Activated CD4-positive, alpha-beta T cell treated with anti-CD3 and anti-CD28 coated beads, Interleukin-2, amount 50 U/mL, for 48 hours (primary cell): ENCODE results near the gene CASP12.

ENCODE experiments used
- DNase-seq, 2 experiments: peaks; one replicate each; pipeline ENCODE4 v3.0.0-alpha.2; 2020

The CASP12 gene

DNA sequence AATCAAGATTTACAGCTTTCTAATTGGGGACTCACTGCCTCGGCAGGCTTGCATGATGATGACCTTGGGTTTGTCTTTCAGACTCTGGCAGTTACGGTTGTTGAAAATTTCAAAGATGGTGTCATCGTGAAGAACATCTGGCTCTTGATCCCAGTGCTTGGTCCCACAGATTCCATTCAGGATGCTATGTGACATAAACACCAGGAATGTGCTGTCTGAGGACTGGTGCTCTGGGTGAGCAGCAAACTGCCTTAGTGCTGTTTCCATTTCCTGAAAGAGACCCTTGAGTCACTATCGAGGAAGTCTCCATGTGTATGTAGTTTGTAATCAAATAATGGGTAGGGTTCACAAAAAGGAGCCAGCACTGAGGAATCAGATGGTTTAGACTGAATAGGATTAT, 7.1 kb downstream of the CASP12 start:
- no peak for DNase-seq

DNA sequence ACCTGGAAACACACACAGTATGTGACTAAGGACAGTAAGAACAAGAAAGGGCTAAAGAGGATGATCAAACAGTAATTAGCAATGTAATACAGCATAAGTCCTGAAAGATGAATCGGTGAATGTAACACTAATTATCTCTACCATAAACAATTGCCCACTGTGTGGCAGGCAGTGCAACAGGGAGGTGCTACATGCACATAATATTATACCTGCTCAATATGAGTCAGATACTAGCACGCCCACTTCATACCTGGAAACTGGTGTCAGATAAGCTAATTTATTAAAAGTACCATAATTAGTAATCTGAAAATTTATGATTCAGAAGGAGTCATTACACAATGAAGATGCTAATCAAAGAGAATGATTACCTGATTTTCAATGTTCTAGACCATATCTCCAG, 14.9 kb downstream of the CASP12 start:
- DNase-seq, result no peak

DNA sequence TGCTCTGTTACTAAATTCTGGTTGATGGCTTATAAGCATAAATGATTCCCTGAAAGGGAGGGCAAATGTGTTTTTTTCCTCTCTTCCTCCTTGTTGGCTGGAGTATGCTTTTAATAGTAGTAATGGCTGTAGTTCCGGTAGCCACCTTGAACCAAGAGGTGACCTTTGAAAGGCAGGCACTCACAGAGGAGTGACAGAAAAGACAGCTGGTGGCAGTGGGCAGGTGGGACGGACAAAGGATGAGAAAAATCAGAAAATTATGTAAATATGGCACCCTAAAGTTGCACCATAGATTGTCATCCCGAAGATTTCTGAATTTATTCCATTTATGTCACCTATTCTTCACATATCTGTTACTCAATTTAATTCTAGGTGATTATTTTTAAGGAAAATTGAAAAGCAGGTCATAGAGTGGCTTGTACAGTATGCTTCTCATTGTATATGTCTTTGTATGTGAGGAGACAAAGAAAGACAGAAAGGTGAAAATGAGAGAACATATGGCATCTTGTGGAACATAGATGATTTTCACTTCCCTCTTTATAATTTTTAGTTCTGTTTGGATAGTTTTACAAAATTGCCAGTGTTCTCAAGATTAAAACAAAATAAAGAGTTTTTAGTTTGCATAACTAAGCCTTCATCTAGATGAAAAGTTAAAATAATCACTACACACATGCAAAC, 17.0 kb downstream of the CASP12 start:
- DNase-seq, result no peak

DNA sequence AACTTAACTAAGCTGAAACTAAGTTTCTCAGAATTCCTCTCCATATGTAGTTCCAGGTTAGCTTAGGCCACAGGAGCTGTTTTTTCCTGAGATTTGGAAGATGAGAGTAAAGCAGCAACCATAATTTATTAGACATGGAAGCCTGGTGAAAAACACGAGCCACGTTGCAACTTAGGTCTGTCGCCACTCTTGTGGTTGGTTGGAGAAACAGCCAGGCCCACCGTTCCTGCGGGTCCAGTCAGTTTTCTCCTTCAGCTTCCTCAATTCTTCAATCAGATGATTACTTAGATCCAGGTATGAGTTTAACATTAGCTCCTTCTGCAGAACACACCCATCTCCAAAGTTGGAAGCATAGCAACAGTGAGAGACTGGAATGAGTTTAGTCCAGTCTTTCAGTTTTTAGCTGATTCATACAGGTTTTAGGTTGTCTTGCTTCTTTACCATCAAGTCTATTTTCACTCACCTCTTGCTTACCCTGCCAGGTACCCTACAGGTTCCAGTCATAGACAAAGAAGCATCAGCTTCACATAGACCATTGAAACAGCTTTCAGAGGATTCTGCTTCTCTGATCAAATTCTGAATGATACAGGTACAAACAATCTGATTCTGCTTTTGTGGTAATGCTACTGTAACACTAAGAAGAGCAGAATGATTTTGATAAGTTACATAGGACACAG, 18.6 kb downstream of the CASP12 start:
- no peak for DNase-seq

DNA sequence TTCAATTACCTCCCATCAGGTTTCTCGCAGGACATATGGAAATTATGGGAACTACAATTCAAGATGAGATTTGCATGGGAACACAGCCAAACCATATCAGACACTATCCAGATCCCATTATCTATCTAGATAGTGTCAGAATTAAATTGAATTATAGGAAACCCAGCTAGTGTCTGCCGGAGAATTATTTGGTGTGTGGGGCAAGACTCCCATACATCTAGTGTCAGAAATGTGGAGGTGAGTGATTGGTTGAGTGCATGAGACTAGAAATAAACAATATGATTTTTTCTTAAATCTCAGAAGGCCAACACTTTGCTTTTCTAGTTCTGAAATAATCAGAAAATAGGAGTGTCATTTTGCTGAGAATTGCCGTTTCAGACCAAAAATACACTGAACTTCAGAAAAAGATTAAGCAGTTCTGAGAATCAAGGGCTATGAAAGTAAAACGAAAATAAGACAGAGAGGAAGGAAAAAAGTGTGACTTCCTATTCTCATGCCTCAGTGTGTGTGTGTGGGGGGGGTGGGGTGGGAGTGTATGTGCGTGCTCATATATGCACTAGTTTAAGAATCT, 21.3 kb downstream of the CASP12 start:
- no peak for DNase-seq

DNA sequence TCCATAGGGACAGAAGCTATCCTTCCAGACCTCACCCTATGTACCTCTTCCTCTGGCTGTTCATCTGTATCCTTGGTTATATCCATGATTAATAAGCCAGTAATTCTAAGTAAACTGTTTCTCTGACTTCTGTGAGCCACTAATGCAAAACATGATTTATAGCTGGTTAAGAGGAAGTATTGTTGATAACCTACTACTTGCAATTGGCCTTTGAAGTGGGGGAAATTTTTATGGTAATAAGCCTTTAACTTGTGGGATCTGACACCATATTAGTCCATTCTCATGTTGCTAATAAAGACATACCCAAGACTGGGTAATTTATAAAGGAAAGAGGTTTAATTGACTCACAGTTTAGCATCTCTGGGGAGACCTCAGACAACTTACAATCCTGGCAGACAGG, 21.9 kb downstream of the CASP12 start:
- no peak for DNase-seq

DNA sequence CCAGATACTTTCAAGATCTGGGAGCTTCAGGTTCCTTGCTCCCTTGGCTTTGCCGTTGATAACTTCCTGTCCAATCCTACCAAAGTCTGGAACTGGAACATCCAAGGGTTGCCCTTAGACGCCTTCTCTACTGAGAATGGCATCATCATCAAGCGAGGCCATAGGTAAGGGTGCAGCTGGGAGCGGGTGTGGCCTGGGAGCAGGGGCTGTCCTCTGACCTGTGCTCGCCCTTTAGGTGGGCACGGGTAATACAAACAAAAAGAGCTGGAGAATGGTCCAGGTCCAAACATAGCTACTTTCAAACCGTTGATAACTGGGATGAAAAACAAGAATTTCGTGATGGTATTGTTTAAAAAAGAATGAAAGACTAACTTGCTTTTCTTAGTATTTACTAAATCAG, 25.0 kb downstream of the CASP12 start:
- no peak for DNase-seq

DNA sequence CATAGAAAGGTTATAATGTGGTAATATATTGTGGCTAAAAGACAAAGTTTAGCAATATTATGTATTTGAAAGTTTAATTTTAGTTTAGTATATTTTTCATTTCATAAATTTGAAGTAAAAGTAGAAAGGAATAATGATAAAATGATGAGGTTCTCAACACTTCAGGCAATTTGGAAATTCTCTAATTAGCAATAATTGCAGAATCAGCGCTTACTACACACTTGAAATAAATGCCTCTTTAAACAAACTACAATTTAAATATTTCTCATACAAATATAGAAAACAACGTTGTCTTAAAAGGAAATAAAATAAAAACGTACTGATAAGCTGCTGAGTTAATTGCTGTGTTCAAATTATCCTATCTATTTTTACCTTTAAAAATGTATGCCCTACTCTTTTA, 25.9 kb downstream of the CASP12 start:
- no peak for DNase-seq

DNA sequence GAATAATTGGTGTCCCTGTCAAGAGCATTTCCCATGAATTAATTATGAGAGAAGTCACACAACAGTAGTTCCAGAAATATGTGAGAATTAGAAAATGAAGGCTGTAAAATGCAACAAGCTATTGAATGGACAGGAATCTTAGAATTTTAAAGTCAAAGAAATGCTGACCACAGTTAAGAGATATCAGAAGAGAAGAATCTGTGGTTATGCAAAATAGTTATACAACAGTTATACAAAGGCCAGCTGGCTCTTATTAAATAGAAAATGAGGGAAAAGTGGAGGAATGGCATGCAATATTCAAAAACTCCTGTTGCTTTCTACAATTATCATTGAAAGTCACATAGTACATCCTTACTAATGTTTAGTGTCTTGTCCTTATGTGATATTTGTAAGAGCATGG, 27.4 kb downstream of the CASP12 start:
- no peak for DNase-seq

DNA sequence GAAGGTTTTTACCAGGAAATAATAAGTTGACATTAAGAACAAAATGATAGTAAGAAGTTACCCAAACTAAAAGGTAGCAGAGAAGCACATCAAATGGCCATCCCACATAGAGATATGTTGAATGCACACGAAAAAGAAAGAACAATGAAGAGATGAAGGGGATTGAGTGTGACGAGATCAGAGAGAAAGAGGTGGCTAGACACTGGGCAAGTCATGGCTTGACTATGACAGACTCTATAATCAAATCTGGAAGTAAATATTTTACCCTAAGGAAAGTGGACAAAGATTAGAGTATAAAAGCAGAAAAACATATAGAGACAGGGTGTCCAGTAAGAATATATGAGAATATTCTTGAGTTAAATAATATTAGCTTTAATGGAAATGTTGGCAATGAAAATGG, 31.4 kb downstream of the CASP12 start:
- DNase-seq, result no peak

DNA sequence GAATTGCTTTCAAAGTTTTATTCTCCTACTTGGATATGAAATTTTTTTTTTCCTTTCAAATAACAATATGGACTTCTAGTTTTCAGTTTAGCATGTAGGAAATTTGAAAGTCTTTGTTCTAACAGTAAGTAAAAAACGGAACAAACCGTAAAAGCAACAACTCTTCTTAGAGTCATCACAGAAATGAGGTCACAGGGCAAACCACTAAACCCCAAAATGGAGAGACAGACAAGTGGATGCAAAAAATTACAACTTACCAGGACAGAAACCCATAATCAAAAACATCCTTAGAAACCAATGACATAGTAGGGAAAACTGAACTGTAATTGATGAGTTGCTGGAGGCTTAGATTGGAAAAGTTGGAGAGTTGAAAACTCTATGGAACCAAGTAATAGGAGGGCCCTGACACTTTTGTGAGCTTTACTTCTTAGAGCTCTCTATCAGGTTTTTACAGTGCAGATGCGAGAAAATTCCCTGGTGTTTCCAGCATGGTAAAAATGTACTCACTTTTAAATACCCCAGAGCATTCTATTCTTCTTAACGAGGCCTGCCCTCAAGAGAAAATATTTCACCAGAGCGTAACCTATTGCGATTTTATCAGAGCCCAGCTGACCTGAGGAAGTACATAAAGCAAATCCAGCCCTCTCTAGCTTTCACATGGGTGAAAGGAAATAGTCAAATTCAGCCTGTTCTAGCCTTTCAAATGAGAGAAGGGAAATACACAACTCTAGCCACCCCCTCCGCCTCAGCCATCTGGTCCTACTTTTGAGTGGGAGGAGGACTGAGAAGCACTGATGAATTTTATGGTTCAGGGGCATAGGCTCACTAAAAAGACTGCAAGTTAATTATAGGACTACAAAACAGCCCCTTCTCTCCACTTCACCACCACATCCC, 39.1 kb downstream of the CASP12 start:
- DNase-seq, result no peak

DNA sequence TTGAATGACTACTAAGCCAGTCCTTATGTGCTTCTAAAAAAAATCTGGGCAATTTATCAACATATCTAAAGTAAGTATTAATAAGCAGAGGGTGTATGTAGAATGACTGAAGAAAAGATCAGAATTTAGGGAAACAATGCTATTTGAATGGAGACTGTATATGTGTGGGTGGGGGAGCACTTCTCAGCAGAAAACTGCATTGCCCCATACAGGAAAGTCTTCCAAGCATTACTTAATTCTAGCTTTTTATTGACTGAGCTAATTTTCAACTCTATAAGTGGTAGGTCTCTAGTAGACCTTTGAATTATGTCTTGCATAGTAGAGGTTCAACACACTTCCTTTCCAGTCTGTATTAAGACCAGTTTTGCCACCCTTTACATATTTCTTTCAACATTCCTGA, 41.7 kb downstream of the CASP12 start:
- no peak for DNase-seq

DNA sequence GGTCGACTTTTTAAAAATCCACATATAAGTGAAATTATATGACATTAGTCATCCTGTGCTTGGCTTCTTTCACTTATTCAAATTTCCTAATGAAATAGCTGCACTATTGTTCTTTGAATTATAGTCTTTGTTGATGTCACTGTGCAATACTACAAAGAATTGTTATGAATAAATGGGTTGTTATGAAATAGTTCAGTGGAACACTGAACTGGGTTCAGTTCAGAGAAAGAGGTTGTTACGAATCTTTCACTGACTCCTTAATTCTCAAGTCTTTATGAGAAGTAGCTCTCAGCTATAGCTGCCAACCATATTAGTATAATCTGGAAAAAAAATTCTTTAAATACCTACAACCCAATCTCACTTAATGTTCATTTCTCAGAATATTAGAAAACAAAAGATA, 42.3 kb downstream of the CASP12 start:
- no peak for DNase-seq

DNA sequence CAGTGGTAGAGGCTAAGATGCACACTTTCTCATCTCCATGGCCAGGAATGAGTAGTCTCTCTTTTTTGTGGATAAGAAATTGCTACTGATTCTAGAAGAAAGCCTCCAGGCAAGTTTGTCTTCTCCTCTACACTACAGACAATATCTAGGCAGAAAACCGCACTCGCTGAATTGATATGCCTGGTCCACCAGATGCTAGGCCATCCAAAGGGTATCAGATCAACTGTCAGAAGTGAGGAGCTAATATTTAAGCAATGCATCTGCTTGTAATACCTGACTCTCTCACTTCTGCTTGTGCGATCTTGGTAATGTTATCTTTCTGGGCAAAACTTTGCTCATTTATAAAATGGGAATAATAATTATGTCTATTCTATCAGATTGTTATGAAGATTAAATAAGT, 45.0 kb downstream of the CASP12 start:
- DNase-seq, result no peak

DNA sequence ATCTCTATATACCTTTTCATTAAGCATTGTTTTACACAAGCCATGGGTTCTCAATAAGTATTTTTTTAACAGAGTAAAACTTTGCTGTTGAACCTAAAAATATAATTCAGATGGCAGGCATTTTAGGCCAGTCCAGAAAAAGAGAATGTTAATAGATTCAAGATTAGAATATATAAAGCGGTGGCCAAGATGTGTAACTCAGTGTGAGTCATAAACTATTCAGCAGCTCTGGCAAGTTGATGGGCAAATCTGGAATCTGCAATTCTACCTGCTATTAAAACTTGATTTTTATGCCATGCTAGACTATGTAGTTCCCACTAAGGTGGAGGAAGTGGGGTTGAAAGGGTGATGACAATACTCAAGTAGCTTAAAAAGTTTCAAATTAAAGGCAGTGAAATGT, 45.4 kb downstream of the CASP12 start:
- DNase-seq, result no peak

DNA sequence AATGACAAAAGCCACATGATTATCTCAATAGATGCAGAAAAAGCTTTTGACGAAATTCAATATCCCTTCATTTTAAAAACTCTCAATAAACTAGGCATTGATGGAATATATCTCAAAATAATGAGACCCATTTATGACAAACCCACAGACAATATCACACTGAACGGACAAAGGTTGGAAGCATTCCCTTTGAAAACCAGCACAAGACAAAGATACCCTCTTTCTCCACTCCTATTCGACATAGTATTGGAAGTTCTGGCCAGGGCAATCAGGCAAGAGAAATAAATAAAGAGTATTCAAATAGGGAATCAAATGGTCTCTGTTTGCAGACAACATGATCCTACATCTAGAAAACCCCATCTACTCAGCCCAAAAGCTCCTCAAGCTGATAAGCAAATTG, 52.0 kb downstream of the CASP12 start:
- no peak for DNase-seq

DNA sequence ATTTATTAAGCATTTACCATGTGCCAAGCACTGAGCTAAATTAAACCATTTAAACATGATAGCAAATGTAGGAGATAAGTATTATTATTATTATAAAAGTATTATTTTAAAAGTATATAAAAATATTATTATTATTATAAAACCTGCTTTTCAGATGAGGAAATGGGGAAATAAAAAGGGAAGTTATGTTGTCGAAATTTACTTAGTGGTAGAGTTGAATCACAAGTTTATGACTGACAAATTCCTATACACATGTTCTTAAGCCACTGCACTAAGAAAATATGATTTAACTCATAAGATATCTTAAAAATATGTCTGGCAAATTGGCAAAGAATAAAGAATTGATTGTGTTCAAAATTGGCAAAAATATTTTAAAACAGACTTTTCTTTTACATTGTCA, 53.8 kb downstream of the CASP12 start:
- no peak for DNase-seq

DNA sequence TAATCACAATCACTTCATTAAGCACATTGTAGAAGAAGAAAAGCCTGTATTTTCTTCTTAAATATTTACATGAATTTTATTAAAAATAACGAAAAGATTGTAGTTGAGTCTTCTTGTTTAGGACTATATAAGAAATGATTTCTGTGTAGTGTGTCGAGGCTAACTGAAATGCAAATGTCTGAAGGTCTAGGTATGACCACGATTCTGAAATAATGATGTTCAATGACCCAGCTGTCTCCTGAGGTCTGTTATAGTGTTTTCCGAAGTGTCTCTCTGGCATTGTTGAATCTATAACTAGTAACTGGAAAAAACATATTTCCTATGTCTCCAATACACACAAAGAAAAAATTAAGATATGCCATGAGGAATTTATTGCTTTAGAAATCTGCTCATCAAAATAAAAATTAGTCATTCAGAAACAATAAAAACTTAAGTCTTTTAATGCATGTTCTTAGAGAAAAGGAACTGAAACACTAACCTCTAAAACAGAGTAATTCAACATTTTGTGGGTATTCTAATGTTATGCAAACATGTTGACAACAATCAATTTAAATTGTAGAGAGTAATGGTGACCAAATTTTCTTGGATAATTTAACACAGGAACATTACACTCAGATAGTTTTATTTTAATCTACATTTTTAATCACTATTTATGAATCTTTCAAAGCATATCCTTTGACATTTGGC, 55.0 kb downstream of the CASP12 start:
- no peak for DNase-seq

DNA sequence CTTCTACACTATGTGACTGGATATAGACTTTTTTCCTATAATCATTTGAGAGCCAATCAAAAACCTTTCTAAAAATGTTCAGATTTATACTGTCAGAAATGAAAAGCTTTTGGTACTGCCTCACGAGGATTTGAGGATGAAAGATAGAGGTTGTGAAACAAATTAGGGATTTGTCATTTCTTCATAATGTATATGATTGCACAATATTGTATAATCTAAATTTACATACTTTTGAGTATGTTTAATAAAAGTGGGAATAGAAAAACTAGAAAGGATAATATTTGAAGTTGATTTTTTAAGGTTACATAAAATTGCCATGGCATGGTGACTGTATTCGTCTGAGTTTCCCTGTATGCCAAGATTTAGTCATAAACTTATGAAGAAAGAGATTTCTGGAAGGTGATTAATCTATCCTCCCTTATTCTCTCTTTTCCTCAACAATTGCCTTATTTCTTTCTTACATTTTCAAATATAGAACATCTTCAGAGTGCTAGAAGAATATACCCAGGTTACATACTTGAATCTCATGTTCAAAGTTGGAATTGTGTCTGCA, 56.2 kb downstream of the CASP12 start:
- no peak for DNase-seq

DNA sequence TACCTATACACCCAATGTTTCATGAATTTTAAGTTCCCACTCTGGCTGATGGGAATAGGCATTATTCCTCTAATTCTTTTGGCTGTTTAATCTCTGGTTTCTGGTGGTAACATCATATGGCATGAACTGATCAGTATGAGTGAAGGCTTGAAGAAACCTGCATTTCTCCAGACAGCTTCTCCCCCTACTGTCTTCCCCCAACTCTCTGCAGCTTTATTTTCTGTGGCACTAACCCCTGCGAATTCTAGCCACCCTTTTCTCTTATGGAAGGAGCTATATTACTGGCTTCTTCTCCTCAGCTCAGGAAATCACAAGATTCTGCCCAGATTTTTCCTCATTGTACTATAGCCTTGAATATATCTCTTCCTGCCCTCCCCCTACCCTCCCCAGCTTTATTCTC, 57.1 kb downstream of the CASP12 start:
- no peak for DNase-seq

DNA sequence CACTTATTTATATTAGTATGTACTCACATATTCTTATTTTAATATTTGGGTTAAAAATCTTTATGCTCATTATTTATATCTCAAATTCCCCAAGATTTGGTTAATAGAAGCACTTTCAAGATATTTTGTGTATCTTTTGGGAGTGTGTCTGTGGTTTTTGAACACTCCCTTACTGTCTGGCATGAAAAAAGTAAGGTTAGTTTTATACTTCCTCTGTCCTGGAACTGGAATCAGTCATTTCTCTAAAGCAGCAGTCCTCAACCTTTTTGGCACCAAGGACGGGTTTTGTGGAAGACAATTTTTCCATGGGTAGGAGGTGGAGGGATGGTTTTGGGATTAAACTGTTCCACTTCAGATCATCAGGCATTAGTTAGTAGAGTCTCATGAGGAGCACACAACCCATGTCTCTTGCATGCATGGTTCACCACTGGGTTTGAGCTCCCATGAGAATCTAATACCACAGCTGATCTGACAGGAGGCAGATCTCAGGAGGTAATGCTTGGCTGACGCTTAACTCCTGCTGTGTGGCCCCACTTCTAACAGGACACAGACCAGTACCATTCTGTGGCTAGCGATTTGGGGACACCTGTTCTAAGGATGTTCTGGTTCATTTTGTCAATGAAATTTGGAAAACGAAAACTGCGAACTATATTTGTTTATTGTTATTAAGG, 60.2 kb downstream of the CASP12 start:
- DNase-seq, result no peak

DNA sequence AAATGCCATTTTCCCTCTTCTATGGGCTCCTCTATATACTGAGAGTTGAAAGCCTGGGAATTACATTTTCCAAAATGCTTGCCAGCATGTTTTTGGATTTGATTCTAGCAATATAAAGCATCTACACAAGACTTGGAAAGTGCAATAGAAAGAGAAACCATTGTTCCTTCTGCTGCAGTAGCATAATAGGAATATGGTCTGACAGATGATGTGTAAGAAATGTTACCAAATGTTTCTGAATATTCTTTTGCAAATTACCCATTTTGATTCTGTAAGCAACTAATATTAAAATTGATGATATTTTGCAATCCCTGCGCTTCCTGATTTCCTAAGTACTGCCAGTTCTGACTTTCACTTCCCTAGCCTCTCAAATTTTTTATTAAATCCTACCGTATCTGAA, 61.6 kb downstream of the CASP12 start:
- DNase-seq, result no peak
